GM23338 (cell line): Measurements from ENCODE around the gene HLA-DMB. TPM values are rescaled to one million over a fixed set of nuclear protein-coding genes. Genes with fewer than 3 reads are reported as not detected.

ENCODE experiments used
- ATAC-seq: fragments of 200-7000 bp; cut with Tn5 transposase; 3 replicates; pipeline ENCODE4 v1.9.1; 2020
- DNase-seq: peaks from one replicate; pipeline ENCODE4 v3.0.0-alpha.2; 2015; ENCODE audit warnings: low spot score
- H2AFZ ChIP-seq: fragments of 200-600 bp; sonication (generic); 2 replicates; pipeline ENCODE4 v1.8.0; 2016; ENCODE audit warnings: antibody characterized with exemption, mild to moderate bottlenecking, moderate library complexity
- H3F3A ChIP-seq: fragments of 200-600 bp; sonication (generic); replicated peaks from 2 replicates; pipeline ENCODE4 v1.8.0; 2017; ENCODE audit warnings: antibody characterized with exemption, mixed run types, low read depth
- H3K27ac ChIP-seq: fragments of 200-600 bp; sonication (generic); 2 replicates; pipeline ENCODE4 v1.6.1; 2016; ENCODE audit warnings: low read depth
- H3K27me3 ChIP-seq: fragments of 200-600 bp; sonication (generic); 2 replicates; pipeline ENCODE4 v1.8.0; 2016; ENCODE audit warnings: mild to moderate bottlenecking, mixed run types, moderate library complexity; ENCODE audit not compliant: insufficient read depth
- H3K36me3 ChIP-seq: fragments of 200-600 bp; sonication (generic); 2 replicates; pipeline ENCODE4 v1.8.0; 2016; ENCODE audit warnings: mild to moderate bottlenecking; ENCODE audit not compliant: insufficient read depth
- H3K4me1 ChIP-seq: fragments of 200-600 bp; sonication (generic); 2 replicates; pipeline ENCODE4 v1.8.0; 2016; ENCODE audit warnings: mild to moderate bottlenecking, moderate library complexity; ENCODE audit not compliant: insufficient read depth
- H3K4me2 ChIP-seq: fragments of 200-600 bp; sonication (generic); 2 replicates; pipeline ENCODE4 v1.7.1; 2017; ENCODE audit warnings: mixed run types
- H3K4me3 ChIP-seq: fragments of 200-600 bp; sonication (generic); 2 replicates; pipeline ENCODE4 v1.6.1; 2016; ENCODE audit warnings: mixed run types
- H3K79me2 ChIP-seq: fragments of 200-600 bp; sonication (generic); replicated peaks from 2 replicates; pipeline ENCODE4 v1.8.0; 2017; ENCODE audit warnings: mild to moderate bottlenecking; ENCODE audit not compliant: insufficient read depth
- H3K9me2 ChIP-seq: fragments of 200-600 bp; sonication (generic); 2 replicates; pipeline ENCODE4 v1.8.0; 2017; ENCODE audit not compliant: insufficient read depth
- H4K20me1 ChIP-seq: fragments of 200-600 bp; sonication (generic); replicated peaks from 2 replicates; pipeline ENCODE4 v1.8.0; 2017; ENCODE audit warnings: mild to moderate bottlenecking; ENCODE audit not compliant: insufficient read depth
- H3K27ac Mint-ChIP-seq: 2 replicates; pipeline ENCODE4 v1.8.0; 2020; ENCODE audit warnings: inconsistent platforms, mild to moderate bottlenecking, moderate library complexity, mixed read lengths
- H3K27me3 Mint-ChIP-seq: 3 replicates; pipeline ENCODE4 v1.8.0; 2022; ENCODE audit warnings: low read depth, mild to moderate bottlenecking, moderate library complexity, mixed read lengths, inconsistent platforms; ENCODE audit not compliant: insufficient read depth, poor library complexity
- H3K36me3 Mint-ChIP-seq: 3 replicates; pipeline ENCODE4 v1.8.0; 2021; ENCODE audit warnings: low read depth, mild to moderate bottlenecking, inconsistent platforms, moderate library complexity, mixed read lengths
- H3K4me1 Mint-ChIP-seq: 3 replicates; pipeline ENCODE4 v1.8.0; 2020; ENCODE audit warnings: mild to moderate bottlenecking, inconsistent platforms, mixed read lengths
- H3K4me3 Mint-ChIP-seq: 3 replicates; pipeline ENCODE4 v1.8.0; 2021; ENCODE audit warnings: moderate library complexity, mild to moderate bottlenecking, inconsistent platforms, mixed read lengths
- H3K9me3 Mint-ChIP-seq: 3 replicates; pipeline ENCODE4 v1.8.0; 2020; ENCODE audit warnings: moderate library complexity, mild to moderate bottlenecking, inconsistent platforms, mixed read lengths
- CREB1 ChIP-seq: fragments of 250-450 bp; sonication (Bioruptor Pico); IDR thresholded peaks from 2 replicates; pipeline ENCODE4 v1.5.0; 2020; ENCODE audit warnings: low read depth, mild to moderate bottlenecking, moderate library complexity
- CTCF ChIP-seq, 2 experiments: fragments of 200-600 bp in 1 of 2; sonication (generic) in 1 of 2; conservative IDR thresholded peaks; 2 replicates each; pipeline versions ENCODE4 v1.5.1 to v1.6.1; 2016 to 2017; ENCODE audit warnings: antibody characterized with exemption in 2 of 2, low read depth in 2 of 2, mild to moderate bottlenecking in 2 of 2, moderate library complexity in 1 of 2
- ETS1 ChIP-seq: IDR thresholded peaks from 2 replicates; pipeline ENCODE4 v1.6.1; 2016; ENCODE audit warnings: antibody characterized with exemption
- EZH2 ChIP-seq: fragments of 200-600 bp; sonication (generic); IDR thresholded peaks from one replicate; pipeline ENCODE4 v1.8.0; 2017; ENCODE audit warnings: antibody characterized with exemption, mild to moderate bottlenecking, low read depth; ENCODE audit not compliant: unreplicated experiment
- EZH2phosphoT487 ChIP-seq: fragments of 200-600 bp; sonication (generic); IDR thresholded peaks from one replicate; pipeline ENCODE4 v1.8.1; 2018; ENCODE audit warnings: antibody characterized with exemption; ENCODE audit not compliant: unreplicated experiment
- JUNB ChIP-seq: IDR thresholded peaks from one replicate; pipeline ENCODE4 v1.6.1; 2016; ENCODE audit warnings: antibody characterized with exemption; ENCODE audit not compliant: unreplicated experiment
- NANOG ChIP-seq: IDR thresholded peaks from 2 replicates; pipeline ENCODE4 v1.6.1; 2016; ENCODE audit warnings: antibody characterized with exemption, borderline replicate concordance
- POLR2AphosphoS5 ChIP-seq: IDR thresholded peaks from 2 replicates; pipeline ENCODE4 v1.6.1; 2016; ENCODE audit warnings: antibody characterized with exemption, low read depth
- STAT1 ChIP-seq: IDR thresholded peaks from one replicate; pipeline ENCODE4 v1.6.1; 2016; ENCODE audit warnings: antibody characterized with exemption; ENCODE audit not compliant: unreplicated experiment
- ZNF114 ChIP-seq: fragments of 250-450 bp; sonication (Bioruptor Pico); IDR thresholded peaks from 2 replicates; pipeline ENCODE4 v1.5.0; 2020; ENCODE audit warnings: mild to moderate bottlenecking, moderate library complexity
- ZNF331 ChIP-seq: fragments of 250-450 bp; sonication (Bioruptor Pico); IDR thresholded peaks from 2 replicates; pipeline ENCODE4 v1.5.0; 2020; ENCODE audit warnings: low read depth, mild to moderate bottlenecking, moderate library complexity
- ZNF462 ChIP-seq: fragments of 250-450 bp; sonication (Bioruptor Pico); IDR thresholded peaks from 2 replicates; pipeline ENCODE4 v1.5.0; 2020; ENCODE audit warnings: mild to moderate bottlenecking, moderate library complexity
- polyA plus RNA-seq: library from polyadenylated mRNA; unstranded; fragments of >200 nt; fragmentation: Nextera tagmentation; extraction: Ambion mirVana; gene quantifications from 2 replicates; pipeline ENCODE4 v1.2.1, GENCODE V29; 2016
- total RNA-seq: library from RNA; depleted of rRNA; stranded (reverse); fragments of >200 nt; shearing (Covaris generic); gene quantifications from 2 replicates; pipeline ENCODE4 v1.2.3, GENCODE V29; 2014
- TF ChIP-seq, protein P1 (sequence below): IDR thresholded peaks from one replicate; pipeline ENCODE4 v1.6.1; 2018; ENCODE audit warnings: antibody characterized with exemption; ENCODE audit not compliant: unreplicated experiment

HLA-DMB gene
- total and polyA plus RNA-seq, 2 experiments from 2014 or later: 0.70 to 1.6 TPM

DNA sequence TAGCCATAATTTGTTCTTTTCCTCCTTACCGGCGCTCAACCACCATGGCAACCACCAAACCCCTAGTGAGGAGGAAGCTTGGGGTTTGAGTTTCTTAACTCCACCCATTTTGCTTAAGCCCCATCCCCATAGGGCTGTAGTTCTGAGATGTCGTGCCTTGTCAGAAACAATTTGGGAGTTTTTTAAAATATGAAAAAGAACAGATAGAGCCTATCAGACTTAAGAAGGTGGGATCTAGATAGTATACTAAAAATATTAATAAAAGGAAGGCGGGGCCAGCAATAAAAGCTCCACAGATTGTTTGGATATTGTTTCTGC, 33.1 kb upstream of the HLA-DMB start:
- Mint-ChIP-seq H3K4me1 (peaks cover 36% of the 10 kb centered on the region), H3K9me3 (peaks cover 12% of the 10 kb centered on the region), H3K27ac (peak overlapping the region; percentile 100), H3K4me3 (peak overlapping the region; percentile 98), H3K27me3 (peaks cover 65% of the 10 kb centered on the region), H3K36me3 (peaks cover 95% of the 10 kb centered on the region)
- H3K27me3 ChIP-seq: no peaks in the 10 kb centered on the region
- no peak overlapping the region for H3K27ac ChIP-seq
- H3F3A ChIP-seq: peaks cover 68% of the 10 kb centered on the region
- peak overlapping the region; percentile 99 for H3K4me3 ChIP-seq
- H3K79me2 ChIP-seq: peaks cover 88% of the 10 kb centered on the region
- H3K4me2 ChIP-seq: peak overlapping the region; percentile 96
- H4K20me1 ChIP-seq: peaks cover 66% of the 10 kb centered on the region
- DNase-seq (peak; percentile 44), ATAC-seq (no peak)
- peaks cover 60% of the 10 kb centered on the region for H3K36me3 ChIP-seq
- H2AFZ ChIP-seq: no peak overlapping the region
- TF ChIP-seq CTCF (conservative IDR thresholded peaks at IDR 0.05; ENCODE audit: low read depth in 2 of 2): no peak
- no peak for TF ChIP-seq ZNF114 (CRISPR knock-in tag)
- TF ChIP-seq STAT1: no peak
- TF ChIP-seq CREB1: no peak
- TF ChIP-seq EZH2phosphoT487: no peak
- TF ChIP-seq EZH2: no peak
- TF ChIP-seq ETS1: no peak
- no peak for TF ChIP-seq POLR2AphosphoS5
- TF ChIP-seq ZNF462: no peak
- no peak for TF ChIP-seq JUNB
- TF ChIP-seq NANOG: no peak
- TF ChIP-seq, protein P1, sequence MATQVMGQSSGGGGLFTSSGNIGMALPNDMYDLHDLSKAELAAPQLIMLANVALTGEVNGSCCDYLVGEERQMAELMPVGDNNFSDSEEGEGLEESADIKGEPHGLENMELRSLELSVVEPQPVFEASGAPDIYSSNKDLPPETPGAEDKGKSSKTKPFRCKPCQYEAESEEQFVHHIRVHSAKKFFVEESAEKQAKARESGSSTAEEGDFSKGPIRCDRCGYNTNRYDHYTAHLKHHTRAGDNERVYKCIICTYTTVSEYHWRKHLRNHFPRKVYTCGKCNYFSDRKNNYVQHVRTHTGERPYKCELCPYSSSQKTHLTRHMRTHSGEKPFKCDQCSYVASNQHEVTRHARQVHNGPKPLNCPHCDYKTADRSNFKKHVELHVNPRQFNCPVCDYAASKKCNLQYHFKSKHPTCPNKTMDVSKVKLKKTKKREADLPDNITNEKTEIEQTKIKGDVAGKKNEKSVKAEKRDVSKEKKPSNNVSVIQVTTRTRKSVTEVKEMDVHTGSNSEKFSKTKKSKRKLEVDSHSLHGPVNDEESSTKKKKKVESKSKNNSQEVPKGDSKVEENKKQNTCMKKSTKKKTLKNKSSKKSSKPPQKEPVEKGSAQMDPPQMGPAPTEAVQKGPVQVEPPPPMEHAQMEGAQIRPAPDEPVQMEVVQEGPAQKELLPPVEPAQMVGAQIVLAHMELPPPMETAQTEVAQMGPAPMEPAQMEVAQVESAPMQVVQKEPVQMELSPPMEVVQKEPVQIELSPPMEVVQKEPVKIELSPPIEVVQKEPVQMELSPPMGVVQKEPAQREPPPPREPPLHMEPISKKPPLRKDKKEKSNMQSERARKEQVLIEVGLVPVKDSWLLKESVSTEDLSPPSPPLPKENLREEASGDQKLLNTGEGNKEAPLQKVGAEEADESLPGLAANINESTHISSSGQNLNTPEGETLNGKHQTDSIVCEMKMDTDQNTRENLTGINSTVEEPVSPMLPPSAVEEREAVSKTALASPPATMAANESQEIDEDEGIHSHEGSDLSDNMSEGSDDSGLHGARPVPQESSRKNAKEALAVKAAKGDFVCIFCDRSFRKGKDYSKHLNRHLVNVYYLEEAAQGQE: no peak
- no peak for TF ChIP-seq ZNF331 (CRISPR knock-in tag)
- H3K4me1 ChIP-seq: peaks cover 31% of the 10 kb centered on the region; the same call in 1 of the 2 replicates
- no peaks in the 10 kb centered on the region for H3K9me2 ChIP-seq
